HG02870 (cell line): Measurements from ENCODE around the gene PHRF1.

Experiments
- ATAC-seq: cut with Tn5 transposase; IDR thresholded peaks from one replicate; pipeline ENCODE4 v1.9.1; 2021; ENCODE audit warnings: mild to moderate bottlenecking, moderate library complexity; ENCODE audit not compliant: unreplicated experiment

Gene PHRF1, protein sequence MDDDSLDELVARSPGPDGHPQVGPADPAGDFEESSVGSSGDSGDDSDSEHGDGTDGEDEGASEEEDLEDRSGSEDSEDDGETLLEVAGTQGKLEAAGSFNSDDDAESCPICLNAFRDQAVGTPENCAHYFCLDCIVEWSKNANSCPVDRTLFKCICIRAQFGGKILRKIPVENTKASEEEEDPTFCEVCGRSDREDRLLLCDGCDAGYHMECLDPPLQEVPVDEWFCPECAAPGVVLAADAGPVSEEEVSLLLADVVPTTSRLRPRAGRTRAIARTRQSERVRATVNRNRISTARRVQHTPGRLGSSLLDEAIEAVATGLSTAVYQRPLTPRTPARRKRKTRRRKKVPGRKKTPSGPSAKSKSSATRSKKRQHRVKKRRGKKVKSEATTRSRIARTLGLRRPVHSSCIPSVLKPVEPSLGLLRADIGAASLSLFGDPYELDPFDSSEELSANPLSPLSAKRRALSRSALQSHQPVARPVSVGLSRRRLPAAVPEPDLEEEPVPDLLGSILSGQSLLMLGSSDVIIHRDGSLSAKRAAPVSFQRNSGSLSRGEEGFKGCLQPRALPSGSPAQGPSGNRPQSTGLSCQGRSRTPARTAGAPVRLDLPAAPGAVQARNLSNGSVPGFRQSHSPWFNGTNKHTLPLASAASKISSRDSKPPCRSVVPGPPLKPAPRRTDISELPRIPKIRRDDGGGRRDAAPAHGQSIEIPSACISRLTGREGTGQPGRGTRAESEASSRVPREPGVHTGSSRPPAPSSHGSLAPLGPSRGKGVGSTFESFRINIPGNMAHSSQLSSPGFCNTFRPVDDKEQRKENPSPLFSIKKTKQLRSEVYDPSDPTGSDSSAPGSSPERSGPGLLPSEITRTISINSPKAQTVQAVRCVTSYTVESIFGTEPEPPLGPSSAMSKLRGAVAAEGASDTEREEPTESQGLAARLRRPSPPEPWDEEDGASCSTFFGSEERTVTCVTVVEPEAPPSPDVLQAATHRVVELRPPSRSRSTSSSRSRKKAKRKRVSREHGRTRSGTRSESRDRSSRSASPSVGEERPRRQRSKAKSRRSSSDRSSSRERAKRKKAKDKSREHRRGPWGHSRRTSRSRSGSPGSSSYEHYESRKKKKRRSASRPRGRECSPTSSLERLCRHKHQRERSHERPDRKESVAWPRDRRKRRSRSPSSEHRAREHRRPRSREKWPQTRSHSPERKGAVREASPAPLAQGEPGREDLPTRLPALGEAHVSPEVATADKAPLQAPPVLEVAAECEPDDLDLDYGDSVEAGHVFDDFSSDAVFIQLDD (N-terminal part only)

DNA sequence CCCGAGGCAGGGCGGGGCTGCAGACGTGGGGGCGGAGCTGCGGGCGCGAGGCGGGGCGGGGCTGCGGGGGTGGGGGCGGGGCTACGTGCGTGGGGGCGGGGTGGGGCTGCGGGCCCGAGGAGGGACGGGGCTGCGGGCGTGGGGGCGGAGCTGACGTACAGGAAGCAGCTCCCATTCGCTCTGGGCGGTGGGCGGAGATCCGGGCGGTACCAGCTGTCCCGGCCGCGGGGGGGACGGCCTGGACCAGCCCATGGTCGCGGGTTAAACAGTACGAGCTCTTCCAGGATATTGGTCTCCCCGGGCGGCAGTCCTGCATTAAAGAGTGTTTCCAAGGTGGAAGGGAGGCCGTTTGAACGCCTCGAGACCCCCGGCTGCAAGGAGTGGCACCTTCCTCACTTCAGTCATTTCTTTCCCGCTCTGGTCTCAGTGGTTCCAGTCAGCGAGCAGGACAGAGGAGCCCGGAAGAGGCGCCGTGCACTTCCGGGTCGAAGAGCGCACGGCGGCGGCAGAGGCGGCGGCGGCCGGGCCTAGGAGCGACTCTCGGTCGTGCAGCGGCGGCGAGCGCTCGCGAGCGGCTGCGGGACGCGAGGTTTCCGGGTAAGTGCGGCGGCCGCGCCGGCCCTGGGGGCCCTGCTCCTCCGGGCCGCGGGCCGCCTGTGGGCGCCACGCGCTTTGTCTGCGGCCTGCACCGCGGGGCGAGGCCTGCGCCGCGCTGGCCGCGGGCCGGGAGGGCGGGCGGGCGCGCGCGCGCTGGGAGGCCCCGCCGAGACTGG lies at the start of gene PHRF1:
Gene PHRF1, plus strand, starts transcription at position 475 of the 773 bp plus-strand sequence. CDS start 5,043 bp downstream, outside the sequence.
- peak; percentile 83 for ATAC-seq

DNA sequence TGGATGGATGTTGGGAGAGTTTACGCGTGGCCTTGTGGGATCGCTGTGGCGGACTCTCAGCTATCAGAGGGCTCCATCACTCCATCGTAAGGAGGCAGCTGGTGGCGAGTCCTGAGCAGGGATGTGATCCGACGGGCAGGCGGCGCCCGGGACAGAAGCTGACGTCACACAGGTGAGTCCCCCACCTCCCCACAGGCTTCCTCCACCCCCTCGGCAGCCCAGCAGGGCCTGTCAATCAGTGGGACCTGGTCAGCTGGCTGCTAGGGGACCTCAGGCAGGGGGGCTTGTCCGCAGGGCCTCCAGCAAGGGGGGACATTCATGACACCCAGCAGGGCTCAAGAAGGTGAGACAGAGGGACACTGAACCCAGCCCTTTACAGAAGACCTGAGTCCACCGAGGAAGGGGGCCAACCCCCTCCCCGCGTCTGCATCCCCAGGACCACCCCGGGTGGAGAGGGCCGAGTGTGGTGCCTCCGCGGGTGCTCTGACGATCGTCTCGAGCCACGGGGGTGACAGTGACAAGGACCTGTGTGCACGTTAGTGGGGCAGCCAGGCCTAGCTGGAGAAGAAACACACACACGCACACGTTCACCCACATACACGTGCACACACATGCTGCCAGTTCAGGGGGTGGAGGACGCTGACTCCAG lies 48.0 kb upstream of the PHRF1 start:
- ATAC-seq = no peak

DNA sequence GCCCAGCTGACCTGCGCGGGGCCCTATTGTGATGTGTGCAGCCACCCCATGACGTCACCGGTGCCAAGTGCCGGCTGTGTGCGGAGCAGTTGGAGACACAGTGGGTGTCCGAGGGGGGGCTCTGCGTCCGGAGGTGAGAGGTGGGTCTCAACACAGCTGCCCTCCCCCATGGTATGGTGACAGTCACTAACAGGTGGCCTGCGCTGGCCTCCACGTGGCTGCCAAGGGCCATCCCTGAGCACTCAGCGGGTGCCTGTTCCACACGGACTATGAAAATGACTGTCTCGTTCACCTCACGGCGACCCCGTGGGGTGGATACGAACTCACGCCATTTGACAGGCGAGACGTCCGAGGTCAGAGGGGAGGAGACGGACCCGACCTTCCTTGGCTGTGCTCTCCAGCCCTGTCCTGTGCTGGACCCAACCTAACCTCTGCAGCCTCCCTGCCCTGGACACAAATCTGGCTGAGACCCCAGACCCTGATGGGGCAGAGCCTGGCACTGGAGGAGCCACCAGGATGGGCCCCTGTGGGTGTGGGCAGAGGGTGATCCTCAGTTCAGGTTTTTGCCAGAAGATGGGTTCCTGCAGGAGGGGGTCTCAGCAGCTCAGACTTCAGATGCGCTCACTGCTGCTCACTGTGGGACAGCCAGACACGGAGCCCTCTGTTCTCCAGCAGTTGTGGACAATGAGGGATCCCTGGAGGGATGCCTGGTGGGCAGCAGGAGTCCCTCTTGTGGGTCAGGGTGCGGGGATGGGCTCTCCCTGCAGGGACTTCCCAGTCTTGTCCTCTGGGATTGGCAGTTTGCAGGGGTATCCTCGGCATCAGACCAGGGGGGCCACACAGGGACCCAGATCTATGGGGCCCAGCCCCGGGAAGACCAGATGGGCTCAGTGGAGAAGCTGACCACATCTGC lies 47.2 kb upstream of the PHRF1 start:
- no peak for ATAC-seq

DNA sequence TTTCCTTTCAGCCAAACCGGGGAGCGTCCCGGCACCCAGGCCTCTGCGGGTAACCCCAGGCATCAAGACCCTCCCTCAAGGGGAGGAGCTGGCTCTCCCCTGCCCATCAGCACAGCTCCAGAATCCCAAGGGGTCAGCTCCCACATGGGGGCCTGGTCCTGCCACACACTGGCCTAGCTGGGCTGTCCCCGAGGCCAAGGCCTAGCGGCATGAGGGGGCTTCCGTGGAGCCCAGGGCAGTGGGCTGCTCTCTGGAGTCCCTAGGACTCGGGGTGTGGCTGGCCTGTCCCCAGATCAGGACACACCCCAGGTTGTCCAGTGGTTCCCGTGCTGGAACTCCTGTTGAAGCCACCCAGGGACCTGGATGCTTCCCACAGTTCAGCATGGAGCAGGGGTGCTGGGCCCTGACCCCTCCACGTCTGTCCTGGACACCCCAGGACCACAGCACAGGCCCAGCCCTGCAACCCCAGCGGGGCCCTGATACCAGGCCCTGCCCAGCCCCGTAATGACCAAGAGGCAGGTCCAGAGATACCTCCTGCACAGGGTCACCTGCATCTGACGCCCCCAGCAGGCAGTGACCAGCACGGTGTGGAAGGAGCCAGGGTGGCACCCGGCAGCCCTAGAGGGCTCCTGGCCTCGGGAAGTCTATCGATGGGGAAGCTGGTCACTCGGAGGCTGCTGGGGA lies 46.4 kb upstream of the PHRF1 start:
- no peak for ATAC-seq

DNA sequence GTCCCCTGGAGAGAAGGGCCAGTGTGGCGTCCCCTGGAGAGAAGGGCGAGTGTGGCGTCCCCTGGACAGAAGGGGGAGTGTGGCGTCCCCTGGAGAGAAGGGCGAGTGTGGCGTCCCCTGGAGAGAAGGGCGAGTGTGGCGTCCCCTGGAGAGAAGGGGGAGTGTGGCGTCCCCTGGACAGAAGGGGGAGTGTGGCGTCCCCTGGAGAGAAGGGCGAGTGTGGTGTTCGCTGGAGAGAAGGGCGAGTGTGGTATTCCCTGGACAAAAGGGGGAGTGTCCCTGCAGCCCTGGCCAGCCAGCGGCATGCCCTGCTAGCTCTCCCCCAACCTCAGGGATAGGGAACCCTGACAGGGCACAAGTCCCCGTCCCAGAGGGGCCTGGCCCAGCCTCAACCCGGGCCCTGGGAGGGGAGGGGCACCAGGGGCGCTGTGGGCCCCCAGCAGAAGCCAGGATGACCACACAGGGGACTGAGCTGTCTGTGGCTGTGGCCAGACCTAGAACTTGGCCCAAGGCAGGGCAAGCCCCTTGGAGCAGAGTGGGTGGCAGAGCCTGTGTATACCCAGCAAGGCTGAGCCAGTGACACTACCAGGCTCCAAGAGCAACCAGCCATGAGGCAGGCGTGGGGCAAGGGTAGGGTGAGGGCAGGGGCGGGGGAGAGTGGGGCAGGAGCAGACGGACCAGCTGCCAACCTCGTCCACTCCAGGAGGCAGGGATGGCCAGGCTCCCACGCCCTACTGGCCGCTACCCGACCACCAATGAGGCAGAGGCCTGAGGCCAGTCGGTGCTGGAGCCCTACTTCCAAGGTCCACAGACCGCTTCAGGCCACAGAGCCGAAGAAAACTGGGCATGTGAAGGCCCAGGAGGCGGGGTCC lies 45.1 kb upstream of the PHRF1 start:
- no peak for ATAC-seq

DNA sequence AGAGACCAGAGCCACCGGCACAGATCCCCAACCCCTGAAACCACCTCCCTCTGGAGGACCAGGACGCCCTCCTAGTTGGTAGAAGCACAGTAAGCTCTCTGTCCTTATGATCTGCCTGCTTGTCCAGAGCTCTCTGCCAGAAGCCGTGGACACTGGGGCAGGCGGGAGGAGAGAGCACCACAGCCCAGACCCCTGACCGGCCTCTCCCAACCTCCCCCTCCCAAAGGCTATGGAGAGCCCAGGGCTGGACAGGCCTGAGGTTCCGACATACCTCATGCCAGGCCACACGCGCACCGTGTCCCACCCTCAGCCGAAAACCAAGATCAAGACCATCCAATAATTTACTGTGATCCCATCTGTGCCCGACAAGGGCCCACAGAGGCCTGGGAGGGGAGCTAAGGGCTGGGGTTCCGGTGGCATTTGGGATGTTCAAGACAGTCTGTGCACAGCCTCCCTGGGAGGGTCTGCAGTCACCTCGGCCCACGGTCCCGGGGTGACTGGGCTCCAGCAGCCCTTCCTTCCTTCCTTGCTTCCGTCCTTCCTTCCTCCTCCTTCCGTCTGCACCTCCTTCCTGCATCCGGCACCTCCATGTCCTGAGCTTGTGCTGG lies 44.2 kb upstream of the PHRF1 start:
- ATAC-seq = no peak

DNA sequence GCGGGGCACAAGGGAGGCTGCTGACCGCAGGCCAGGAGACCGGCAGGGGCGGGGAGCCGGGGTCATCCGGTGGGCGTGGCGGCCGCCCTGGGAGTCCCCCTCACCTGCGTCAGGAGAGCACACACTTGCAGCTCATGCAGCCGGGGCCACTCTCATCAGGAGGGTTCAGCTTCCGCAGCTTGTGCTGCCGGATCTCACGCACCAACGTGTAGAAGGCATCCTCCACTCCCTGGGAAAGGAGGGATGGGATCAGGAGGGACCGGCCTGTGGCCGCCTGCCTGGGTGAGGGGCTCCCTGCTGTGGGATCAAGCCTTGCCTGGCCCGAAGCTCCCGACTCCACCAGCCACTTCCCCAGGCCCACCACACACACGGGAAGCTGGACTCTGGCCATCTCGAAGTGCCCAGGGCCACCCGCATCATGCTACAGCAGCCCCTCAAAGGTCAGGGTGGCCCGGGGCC lies 43.7 kb upstream of the PHRF1 start:
- ATAC-seq = no peak

DNA sequence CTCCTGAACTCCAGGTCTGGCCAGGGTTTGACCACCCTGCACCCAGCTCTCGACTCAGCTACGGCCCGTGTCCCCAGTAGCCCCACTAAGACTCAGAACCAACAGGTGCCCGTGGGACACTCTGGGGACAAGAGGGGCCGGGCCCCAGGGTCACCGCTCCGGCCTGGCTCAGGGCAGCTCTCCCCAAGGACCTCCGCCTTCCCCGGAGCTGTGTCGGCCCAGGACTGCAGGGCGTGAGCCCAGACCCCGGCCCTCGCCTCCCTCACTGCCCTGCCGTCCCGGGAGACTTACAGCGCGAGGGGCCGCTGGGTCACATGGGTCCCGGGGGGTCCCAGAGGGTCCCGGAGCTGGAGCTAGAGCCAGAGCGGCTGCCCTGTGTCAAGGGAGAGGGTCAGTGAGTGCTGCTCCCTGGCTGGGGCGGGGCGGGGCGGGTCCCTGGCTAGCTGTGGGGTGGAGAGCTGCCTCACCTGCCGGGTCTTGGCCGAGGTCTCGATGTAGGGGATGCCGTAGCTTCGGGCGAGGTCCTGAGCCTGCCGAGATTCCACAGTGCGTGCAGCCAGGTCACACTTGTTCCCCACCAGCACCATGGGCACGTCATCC lies 43.2 kb upstream of the PHRF1 start:
- no peak for ATAC-seq

DNA sequence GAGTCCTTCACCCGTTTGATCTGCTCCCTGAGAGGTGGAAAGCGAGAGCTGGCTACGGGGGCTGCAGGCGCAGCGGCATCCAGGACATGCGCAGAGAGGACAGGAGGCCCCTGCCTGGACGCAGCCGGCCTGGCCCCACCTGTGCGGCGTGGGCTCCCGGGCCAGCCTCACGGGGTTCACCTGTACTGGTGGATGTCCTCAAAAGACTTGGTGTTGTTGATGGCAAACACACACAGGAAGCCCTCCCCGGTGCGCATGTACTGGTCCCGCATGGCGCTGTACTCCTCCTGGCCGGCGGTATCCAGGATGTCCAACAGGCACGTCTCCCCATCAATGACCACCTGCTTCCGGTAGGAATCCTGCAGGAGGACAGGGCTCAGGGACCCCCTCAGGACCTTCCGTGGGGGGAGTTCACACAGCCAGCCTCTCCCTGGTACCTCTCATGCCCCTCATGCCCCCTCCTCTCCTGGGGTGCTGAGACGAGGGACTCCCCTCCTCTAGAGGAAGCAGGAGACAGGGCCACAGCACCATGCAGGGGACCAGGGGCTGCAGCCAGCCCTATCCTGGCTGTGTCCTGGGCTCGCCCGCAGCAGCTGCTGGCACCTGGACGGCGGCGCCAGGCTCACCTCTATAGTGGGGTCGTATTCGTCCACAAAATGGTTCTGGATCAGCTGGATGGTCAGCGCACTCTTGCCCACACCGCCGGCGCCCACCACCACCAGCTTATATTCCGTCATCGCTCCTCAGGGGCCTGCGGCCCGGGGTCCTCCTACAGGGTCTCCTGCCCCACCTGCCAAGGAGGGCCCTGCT lies 42.5 kb upstream of the PHRF1 start:
- no peak for ATAC-seq

DNA sequence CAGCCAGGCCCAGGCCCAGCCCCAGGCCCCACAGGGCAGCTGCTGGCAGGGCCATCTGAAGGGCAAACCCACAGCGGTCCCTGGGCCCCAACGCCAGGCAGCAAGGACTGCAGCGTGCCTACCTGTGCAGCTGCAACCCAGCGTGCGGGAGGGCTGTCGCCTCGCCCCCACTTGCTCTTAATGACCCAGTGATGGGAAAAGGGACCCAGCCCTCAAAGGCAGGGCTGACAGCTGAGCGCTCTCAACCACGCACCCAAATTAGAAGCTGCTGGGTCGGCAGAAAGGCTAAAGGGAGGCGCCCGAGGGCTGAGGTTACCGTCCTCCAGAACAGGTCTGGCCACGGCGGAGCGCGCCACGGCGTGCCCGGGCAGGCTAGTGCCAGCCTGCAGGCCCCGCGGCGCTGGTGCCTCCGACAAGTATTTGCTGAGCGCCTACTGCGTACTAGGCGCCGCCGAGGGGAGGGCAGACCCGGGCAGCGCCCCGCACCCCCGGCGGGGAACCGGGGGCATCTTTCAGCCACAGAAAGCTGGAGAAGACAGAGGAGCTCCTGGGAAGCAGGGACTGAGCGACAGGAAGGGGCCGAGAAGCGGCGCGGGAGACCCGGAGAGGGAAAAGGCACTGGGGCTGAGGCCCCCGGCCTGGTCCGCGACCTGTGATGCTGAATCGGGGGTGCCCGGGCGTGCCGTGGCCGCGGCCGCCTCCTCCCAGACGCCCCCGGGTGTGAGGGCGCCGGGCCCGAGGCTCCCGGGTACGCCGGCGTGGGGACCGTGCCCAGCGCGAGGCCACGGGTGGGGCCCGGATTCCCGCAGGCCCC lies 41.7 kb upstream of the PHRF1 start:
- no peak for ATAC-seq

DNA sequence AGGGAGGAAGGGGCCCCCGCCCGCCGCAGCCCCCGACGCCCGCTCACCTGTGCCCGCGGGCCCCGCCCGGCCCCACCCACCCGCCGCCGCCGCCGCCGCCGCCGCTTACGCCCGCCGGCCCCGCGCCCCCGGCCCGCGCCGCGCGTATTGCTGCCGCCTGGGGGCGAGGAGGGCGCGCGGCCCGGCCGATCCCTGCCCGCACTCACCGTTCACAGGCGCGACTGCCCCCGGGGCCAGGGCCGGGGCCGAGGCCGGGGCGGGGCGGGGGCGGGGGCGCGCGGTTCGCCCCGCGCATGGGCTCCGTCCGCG lies 41.1 kb upstream of the PHRF1 start:
- ATAC-seq = peak; percentile 7

DNA sequence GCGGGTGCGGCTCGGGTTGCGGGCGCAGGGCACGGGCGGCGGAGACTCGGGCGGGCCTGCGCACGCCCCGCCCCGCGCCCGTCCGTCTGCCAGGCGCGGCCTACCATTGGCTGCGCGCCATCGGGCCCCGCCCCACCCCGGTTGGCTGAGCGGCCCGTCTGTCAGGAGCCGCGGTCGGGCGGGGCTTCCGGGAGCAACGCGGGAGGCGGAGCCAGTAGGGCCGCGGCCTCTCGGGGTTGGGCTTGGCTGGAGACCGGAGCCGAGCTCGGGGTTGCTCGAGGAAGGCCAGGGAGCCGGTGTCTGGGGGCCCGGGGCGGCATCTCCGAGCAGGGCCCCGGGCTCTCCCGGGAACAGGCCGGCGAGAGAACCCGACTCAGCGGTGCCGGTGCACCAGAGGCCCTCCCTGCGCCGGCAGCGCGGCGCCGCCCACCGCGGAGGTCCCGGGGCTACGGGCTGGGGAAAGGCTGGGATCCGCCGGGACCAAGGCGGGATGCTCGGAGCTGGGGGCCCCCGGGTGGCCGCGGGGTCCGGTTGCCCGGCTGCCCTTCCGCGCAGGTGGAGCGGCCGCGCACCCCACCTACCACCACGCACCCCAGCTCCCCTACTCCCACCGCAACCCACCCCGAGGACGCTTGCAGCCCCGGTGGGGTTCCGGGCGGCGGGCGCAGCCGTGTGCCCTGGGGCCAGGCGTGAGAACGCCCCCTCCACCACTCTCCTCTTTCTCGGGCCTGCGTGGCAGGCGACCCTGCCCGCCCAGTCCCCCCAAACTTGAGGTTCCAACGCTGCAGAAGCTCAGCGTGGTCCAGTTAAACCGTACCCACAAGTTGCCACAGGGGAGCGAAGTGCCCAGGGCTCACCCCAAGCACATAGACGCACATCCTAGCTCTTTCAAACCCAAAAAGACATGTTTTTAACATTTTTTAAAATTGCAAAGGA lies 40.5 kb upstream of the PHRF1 start, which contains the start of gene HRAS:
Gene HRAS, minus strand, starts transcription at position 58 of the 936 bp plus-strand sequence.
- ATAC-seq = peak; percentile 58

DNA sequence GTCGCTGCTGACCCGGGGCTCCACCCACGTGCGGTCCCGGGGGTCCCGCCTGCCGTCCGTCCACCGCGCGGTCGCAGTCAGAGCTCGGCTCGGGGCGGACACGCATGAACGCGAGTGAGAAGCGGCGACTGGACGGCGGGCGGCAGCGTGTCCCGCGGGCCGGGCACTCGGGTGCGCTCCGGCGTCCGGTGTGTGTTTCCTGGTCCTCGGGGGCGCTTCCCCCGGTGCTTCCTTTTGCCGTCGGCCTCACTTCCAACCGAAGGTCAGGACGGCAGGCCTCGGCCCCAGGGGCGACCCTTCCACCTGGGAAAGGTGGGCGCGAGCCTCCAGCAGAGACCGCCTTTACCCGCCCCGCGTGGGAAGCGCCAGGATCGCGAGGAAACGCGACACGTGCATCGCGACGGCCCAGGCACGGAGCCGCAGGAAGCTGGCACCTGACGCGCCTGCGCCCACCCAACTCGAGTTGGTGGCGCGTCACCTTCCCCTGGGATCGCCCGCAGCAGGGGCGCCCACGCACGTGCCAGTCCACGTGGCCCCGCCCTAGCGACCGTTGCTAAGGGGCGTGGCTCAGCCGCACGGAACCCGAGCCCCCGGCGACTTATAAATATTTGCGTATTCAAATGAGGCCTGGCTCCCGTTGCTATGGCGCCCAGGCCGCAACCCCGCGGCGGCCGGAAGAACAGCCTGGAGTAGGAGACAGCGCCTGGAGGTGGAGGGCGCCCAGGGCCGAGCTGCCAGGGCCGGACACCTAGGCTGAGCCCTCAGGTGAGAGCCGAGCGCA lies 39.2 kb upstream of the PHRF1 start, which contains the start of gene LRRC56:
Gene LRRC56, plus strand, starts transcription at position 687 of the 781 bp plus-strand sequence. CDS start 3,158 bp downstream, outside the sequence.
- ATAC-seq = peak; percentile 49
